ENCODE data around the gene WNT10A.

The WNT10A gene

DNA sequence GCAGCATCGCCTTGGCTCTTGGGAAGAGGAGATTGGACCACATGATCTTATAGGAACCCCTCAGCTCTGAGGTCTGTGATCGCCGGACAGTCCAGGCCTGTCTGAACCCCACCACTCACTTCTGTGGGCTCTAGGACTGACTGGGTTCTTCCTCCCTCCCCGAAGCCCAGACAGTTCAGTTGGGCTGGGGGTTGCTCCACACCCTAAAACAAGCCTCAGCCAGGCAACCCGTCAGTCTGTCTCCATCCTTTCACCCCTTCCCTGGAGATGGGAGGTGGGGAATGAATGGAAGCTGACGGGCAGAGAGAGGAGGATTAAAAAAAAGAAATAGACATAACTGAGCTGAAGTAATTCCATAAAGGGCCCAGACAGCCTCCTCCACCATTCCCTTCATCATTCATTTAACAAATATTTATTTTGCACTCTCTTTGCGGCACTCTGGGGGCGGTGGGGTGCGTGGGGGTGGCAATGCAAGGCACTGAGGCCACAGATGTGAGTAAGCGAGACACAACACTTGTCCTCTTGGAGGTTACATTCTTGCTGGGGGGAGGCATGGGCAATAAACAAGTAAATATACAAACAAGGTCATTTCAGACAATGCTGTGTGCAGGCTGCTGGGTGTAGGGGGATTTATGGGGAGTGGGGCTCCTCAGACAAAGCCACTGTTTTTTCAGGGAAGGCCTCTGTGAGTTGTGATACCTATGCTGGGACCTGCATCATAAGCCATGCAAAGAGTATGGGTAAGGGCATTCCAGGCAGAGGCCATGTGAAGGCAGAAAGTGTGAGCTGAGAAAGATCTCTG lies 12.9 kb downstream of the WNT10A start:
- TF ChIP-seq, protein P1, sequence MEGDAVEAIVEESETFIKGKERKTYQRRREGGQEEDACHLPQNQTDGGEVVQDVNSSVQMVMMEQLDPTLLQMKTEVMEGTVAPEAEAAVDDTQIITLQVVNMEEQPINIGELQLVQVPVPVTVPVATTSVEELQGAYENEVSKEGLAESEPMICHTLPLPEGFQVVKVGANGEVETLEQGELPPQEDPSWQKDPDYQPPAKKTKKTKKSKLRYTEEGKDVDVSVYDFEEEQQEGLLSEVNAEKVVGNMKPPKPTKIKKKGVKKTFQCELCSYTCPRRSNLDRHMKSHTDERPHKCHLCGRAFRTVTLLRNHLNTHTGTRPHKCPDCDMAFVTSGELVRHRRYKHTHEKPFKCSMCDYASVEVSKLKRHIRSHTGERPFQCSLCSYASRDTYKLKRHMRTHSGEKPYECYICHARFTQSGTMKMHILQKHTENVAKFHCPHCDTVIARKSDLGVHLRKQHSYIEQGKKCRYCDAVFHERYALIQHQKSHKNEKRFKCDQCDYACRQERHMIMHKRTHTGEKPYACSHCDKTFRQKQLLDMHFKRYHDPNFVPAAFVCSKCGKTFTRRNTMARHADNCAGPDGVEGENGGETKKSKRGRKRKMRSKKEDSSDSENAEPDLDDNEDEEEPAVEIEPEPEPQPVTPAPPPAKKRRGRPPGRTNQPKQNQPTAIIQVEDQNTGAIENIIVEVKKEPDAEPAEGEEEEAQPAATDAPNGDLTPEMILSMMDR (conservative IDR thresholded peaks at IDR 0.05; ENCODE audit: low read depth): no peak
- no peak for DNase-seq (ENCODE audit: low spot score)
- peak overlapping the region; percentile 84 for H3K27ac ChIP-seq
- ChIA-PET POLR2A (ENCODE audit: low non-redundant PET) (no interaction called here), CTCF (interaction anchor here (0.6 to 9.8 kb wide), 6 partner anchors 13 to 648 kb away, joined by 3 to 413 read pairs (median 4); partner anchors contain the start of gene WNT10A)

DNA sequence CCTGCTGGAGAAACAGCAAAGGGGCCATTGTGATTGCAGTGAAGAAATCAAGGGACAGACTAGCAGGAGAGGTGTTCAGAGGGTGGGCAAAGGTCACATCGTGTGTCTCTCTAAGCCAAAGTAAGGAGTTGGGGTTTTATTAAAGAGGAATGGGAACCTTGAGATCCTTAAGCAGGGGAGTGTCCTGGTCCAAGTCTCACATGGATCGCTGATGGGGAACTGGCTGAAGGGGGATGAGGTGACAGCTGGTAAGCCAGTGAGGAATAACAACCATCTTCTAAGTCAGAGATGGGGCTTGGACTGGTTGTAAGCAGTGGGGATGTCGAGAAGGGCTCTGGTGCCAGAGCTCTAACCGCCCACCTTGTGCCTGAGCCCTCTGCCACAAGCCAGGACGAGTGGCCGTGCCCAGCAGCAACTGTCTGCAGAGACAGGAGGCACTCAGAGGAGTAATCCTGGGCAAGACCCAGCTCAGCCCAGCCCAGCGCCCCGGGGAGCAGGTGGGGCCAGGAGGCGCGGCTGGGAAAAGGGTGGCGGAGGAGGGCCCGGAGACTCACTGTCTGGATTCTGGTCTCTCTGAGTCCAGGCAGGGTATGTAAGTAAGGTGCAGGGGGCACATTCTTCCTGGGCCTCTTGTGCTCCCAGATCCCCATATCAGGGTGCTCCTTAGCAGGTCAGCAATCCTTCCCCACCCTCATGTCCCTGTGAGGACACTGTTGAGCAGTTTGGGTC lies 13.7 kb downstream of the WNT10A start:
- CTCF ChIA-PET: interaction anchor here (0.6 to 9.8 kb wide), 4 partner anchors 14 to 401 kb away, joined by 3 to 413 read pairs (median 4); partner anchors contain the start of gene WNT10A
- H3K27ac ChIP-seq: peak overlapping the region; percentile 84
- POLR2A ChIA-PET (ENCODE audit: low non-redundant PET): interaction anchor here (0.7 to 1.6 kb wide), 2 partner anchors 14 to 356 kb away, joined by 3 to 5 read pairs; partner anchors contain the start of gene WNT10A
- TF ChIP-seq, protein P1 (conservative IDR thresholded peaks at IDR 0.05; ENCODE audit: low read depth): no peak
- DNase-seq (ENCODE audit: low spot score): peak; percentile 78

DNA sequence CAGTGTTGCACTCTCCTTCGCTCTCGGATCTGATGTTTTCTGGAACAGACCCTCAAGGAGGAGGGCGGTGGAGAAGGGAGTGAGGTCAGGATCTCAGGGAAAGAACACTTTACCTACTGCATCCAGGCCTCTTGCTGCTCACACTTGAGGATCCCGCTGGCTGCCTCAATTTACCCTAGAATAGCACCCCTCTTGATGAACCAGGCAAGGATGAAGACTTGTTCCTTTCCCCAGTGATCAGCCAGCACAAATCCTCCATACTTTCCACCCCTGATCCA lies 14.2 kb downstream of the WNT10A start:
- DNase-seq (ENCODE audit: low spot score): no peak
- H3K27ac ChIP-seq: peak overlapping the region; percentile 84
- ChIA-PET CTCF (interaction anchor here (0.6 to 9.8 kb wide), 3 partner anchors 14 to 85 kb away, joined by 3 to 413 read pairs (median 4); partner anchors contain the start of gene WNT10A), POLR2A (ENCODE audit: low non-redundant PET) (interaction anchor here (0.6 to 1.6 kb wide), 2 partner anchors 14 to 235 kb away, joined by 5 read pairs; partner anchors contain the start of genes BCS1L, WNT10A and ZNF142)
- TF ChIP-seq, protein P1 (conservative IDR thresholded peaks at IDR 0.05; ENCODE audit: low read depth): no peak

DNA sequence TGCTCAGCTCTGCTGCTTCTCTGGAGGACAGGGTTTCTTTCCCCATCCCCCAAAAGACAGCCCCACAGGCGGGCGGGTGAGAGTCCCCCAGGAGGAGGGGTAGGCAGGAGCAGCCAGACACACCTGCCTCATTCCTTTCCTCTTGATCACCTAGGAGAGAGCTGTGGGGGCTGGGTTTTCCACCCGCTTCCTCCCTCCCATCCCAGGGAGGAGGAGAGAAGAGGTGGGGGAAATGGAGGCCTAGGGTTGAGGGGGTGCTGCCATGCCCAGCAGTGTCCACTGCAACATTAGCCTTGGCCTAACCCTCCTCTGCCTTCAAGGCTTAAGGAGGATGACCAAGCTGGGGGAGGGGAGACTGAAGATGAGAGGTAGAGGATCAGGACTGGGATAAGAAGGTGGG lies 14.7 kb downstream of the WNT10A start:
- TF ChIP-seq, protein P1 (conservative IDR thresholded peaks at IDR 0.05; ENCODE audit: low read depth): no peak
- ChIA-PET POLR2A (ENCODE audit: low non-redundant PET) (interaction anchor here (0.6 to 1.6 kb wide), 2 partner anchors 15 to 236 kb away, joined by 5 read pairs; partner anchors contain the start of genes BCS1L, WNT10A and ZNF142), CTCF (interaction anchor here (0.6 to 9.8 kb wide), 2 partner anchors 15 to 85 kb away, joined by 3 to 413 read pairs; partner anchors contain the start of gene WNT10A)
- peak overlapping the region; percentile 84 for H3K27ac ChIP-seq
- peak; percentile 90 for DNase-seq (ENCODE audit: low spot score)

DNA sequence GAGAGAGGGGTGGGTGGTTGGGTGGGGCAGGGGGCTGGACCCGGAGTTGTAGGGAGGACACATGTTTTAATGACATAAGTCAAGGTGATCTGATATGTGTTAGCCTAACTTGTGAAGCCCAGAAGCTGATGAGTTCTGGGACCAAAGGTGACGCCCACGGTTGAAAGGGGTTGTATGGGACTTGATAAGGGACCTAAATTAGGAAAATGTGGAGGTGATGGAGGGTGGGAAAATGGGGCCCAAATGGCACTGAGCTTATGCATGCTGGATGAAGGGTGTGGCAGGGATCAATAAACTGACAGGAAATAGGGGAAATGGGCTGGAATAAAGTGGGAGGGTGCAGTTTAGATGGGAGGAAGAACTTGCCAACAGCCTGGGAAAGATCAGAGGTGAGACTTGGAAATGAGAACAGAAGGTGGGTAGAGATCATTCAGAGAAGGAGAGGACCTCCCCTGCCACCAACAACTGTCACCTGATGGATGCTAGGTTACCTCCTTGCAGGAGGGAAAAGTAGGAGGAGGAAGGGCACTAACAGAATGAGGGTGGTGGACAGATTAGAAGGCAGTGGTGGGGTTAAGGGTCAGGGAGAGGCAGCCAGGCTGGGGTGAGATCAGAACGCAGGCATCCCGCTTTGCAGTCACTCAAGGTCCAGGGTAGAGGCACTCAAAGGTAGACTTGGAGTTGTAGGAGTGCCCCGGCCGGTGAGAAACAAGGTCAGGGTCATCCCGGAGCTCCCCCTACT lies 15.3 kb downstream of the WNT10A start:
- H3K27ac ChIP-seq: peak overlapping the region; percentile 84
- peak; percentile 34 for DNase-seq (ENCODE audit: low spot score)
- CTCF ChIA-PET: interaction anchor here (9.8 kb wide), 1 partner anchor 15 kb away, joined by 413 read pairs; the partner anchor contains the start of gene WNT10A
- POLR2A ChIA-PET (ENCODE audit: low non-redundant PET): interaction anchor here (1.6 kb wide), 1 partner anchor 15 kb away, joined by 5 read pairs; the partner anchor contains the start of gene WNT10A
- TF ChIP-seq, protein P1 (conservative IDR thresholded peaks at IDR 0.05; ENCODE audit: low read depth): no peak

Data from RWPE1 (cell line).